Skeletal muscle satellite cell (primary cell): ENCODE measurements around the gene SLC9C1.

Source experiments
- H3K27me3 ChIP-seq: 2 replicates; pipeline ENCODE4 v1.7.0; 2013; ENCODE audit warnings: low read length; ENCODE audit not compliant: control insufficient read depth, insufficient read depth
- H3K36me3 ChIP-seq: 2 replicates; pipeline ENCODE4 v1.7.0; 2013; ENCODE audit warnings: mild to moderate bottlenecking, control low read depth, low read length; ENCODE audit not compliant: insufficient read depth
- H3K4me1 ChIP-seq: 2 replicates; pipeline ENCODE4 v1.7.0; 2013; ENCODE audit warnings: low read length; ENCODE audit not compliant: control insufficient read depth, insufficient read depth
- H3K4me2 ChIP-seq: 2 replicates; pipeline ENCODE4 v1.7.0; 2013; ENCODE audit warnings: mild to moderate bottlenecking, low read length
- H3K4me3 ChIP-seq: 2 replicates; pipeline ENCODE4 v1.7.0; 2013; ENCODE audit warnings: low read length
- H3K9ac ChIP-seq: 2 replicates; pipeline ENCODE4 v1.7.0; 2013; ENCODE audit warnings: mild to moderate bottlenecking, low read depth, low read length, moderate library complexity
- H3K9me3 ChIP-seq: replicated peaks from 2 replicates; pipeline ENCODE4 v1.7.0; 2013; ENCODE audit warnings: mild to moderate bottlenecking, control low read depth, low read length

Gene SLC9C1

DNA sequence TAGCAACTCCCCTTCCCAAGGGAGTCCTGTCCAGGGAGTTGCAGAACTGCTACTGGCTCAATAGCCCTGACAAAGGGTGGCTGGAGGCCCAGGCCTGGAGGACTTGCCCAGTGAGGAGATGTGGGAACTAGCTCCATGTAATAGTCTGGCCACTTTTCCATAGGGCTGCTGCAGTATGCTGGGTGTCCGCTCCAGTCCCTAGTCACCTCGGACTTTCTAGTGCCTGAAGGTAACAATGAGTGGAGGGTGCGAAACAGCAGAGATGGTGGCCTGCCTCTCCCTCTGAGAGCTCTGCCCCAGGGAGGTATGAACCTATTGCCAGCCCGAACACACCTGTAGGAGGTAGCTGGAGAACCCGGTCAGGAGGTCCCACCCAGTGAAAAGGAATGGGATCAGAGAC lies 119.0 kb downstream of the SLC9C1 start:
- H3K27me3 ChIP-seq, result no peaks in the 10 kb centered on the region
- no peaks in the 10 kb centered on the region for H3K9me3 ChIP-seq
- no peaks in the 10 kb centered on the region for H3K4me1 ChIP-seq
- H3K9ac ChIP-seq, result no peak overlapping the region
- no peaks in the 10 kb centered on the region for H3K36me3 ChIP-seq
- no peak overlapping the region for H3K4me3 ChIP-seq
- no peak overlapping the region for H3K4me2 ChIP-seq

DNA sequence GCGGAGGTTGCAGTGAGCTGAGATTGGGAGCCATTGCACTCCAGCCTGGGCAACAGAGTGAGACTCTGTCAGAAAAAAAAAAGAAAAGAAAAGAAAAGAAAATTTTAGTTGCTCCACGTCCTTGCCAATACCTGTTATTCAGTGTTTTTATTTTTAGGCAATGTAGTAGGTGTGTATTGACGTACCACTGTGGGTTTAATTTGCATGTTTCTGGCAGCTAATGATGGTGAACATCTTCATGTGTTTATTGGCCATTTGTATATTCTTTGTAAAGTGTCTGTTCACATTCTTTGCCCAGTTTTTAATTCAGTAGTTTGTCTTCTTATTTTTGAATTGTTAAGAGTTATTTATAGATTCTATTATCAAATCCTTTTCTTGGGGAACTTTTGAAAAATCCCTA lies 122.9 kb downstream of the SLC9C1 start:
- H3K4me3 ChIP-seq, result no peak overlapping the region
- no peaks in the 10 kb centered on the region for H3K27me3 ChIP-seq
- no peak overlapping the region for H3K9ac ChIP-seq
- H3K36me3 ChIP-seq, result no peaks in the 10 kb centered on the region
- no peaks in the 10 kb centered on the region for H3K4me1 ChIP-seq
- H3K4me2 ChIP-seq, result no peak overlapping the region
- no peaks in the 10 kb centered on the region for H3K9me3 ChIP-seq

DNA sequence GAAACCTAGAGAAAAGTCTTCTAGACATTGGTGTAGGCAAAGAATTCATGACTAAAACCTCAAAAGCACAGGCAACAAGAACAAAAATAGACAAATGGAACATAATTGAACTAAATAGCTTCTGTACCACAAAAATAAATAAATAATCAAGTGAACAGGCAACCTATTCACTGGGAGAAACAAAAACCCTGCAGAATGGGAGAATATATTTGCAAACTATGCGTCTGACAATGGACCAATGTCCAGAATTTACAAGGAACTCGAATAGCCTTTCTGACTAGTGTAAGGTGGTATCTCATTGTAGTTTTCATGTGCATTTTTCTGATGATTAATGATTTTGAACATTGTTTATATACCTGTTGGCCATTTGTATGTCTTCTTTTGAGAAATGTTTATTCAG lies 124.0 kb downstream of the SLC9C1 start:
- Histone ChIP-seq H3K36me3 (no peaks in the 10 kb centered on the region), H3K4me3 (no peak overlapping the region), H3K9me3 (no peaks in the 10 kb centered on the region), H3K4me2 (no peak overlapping the region), H3K27me3 (no peaks in the 10 kb centered on the region), H3K4me1 (no peaks in the 10 kb centered on the region), H3K9ac (no peak overlapping the region)

DNA sequence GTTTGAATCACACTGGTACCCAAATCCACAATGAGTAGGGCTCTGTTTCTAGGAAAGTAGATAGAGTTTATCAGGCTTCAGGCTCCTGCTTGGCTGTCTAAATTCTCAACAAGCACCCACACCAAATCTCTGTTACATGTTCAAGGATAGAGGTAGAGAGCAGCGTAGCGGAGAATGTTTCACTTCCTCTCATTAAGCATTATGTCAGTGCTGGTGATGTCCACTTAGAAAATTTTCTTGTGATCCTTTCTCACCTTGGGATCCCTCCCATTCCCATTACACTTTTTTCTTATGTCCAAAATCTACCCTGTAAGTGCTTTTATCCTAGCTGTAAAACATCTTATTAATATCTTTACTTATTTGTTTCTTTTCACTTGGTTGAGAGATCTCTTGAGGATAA lies 126.3 kb downstream of the SLC9C1 start:
- no peak overlapping the region for H3K4me3 ChIP-seq
- H3K36me3 ChIP-seq, result no peaks in the 10 kb centered on the region
- H3K4me1 ChIP-seq, result no peaks in the 10 kb centered on the region
- no peaks in the 10 kb centered on the region for H3K27me3 ChIP-seq
- no peak overlapping the region for H3K9ac ChIP-seq
- no peaks in the 10 kb centered on the region for H3K9me3 ChIP-seq
- H3K4me2 ChIP-seq, result no peak overlapping the region

DNA sequence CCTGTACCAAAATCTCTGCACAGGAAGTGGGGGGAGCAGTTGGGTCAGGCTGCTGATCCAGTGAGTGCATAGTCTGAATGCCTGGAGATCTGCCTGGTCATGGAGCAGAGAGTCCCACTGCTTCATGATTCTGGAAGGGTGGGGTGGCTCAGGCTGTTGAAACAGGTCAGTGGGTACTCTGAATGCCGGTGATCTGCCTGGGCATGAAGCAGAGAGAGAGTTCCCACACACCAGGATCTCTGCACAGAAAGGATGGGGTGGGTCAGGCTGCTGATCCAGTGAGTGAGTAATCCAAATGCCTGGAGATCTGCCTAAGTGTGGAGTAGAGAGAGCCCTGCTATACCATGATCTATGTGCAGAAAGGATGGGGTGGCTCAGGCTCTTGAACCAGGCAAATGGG lies 144.9 kb downstream of the SLC9C1 start:
- Histone ChIP-seq H3K27me3 (no peaks in the 10 kb centered on the region), H3K4me3 (no peak overlapping the region), H3K36me3 (no peaks in the 10 kb centered on the region), H3K4me1 (no peaks in the 10 kb centered on the region), H3K4me2 (no peak overlapping the region), H3K9me3 (no peaks in the 10 kb centered on the region), H3K9ac (no peak overlapping the region)

DNA sequence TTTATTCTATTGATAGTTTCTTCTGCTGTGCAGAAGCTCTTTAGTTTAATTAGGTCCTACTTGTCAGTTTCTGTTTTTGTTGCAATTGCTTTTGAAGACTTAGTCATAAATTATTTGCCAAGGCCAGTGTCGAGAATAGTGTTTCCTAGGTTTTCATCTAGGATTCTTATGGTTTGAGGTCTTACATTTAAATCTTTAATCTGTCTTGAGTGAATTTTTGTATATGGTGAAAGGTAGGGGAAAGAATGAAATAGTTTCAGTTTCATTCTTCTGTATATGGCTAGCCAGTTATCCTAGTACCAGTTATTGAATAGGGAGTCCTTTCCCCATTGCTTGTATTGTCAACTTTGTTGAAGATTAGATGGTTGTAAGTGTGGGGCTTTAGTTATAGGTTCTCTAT lies 150.3 kb downstream of the SLC9C1 start:
- Histone ChIP-seq H3K9me3 (no peaks in the 10 kb centered on the region), H3K36me3 (no peaks in the 10 kb centered on the region), H3K27me3 (no peaks in the 10 kb centered on the region), H3K4me2 (no peak overlapping the region), H3K9ac (no peak overlapping the region), H3K4me3 (no peak overlapping the region), H3K4me1 (no peaks in the 10 kb centered on the region)

DNA sequence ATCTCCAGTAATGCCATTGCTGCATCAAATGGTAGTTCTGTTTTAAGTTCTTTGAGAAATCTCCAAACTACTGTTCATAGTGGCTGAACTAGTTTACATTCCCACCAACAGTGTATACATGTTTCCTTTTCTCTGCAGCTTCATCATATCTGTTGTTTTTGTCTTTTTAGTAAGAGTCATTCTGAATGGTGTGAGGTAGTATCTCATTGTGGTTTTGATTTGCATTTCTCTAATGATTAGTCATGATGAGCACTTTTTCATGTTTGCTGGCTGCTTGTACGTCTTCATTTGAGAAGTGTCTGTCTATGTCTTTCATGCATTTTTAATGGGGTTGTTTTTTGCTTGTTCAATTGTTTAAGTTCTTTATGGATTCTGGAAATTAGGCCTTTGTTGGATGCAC lies 150.8 kb downstream of the SLC9C1 start:
- no peak overlapping the region for H3K4me3 ChIP-seq
- no peaks in the 10 kb centered on the region for H3K4me1 ChIP-seq
- H3K27me3 ChIP-seq, result no peaks in the 10 kb centered on the region
- no peaks in the 10 kb centered on the region for H3K36me3 ChIP-seq
- no peak overlapping the region for H3K9ac ChIP-seq
- H3K4me2 ChIP-seq, result no peak overlapping the region
- no peaks in the 10 kb centered on the region for H3K9me3 ChIP-seq

DNA sequence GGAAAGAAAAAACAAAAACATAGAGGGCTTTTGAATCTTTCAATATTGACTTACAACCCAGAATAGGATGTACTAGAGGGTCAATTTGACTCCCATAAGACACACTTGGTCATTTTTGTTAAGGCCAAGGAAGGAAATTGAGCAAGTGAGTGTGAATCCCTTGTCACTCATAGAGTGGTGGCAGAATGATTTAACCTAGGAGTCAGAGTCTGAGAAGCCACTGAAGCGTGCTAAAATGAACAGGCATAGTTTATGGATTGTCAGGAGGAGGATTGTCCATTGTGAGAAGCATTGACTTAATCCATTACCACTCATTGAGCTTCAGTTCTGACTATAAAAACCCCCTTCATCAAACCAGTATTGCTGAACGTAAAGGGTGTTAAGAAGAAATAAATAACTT lies 152.7 kb downstream of the SLC9C1 start:
- no peak overlapping the region for H3K4me3 ChIP-seq
- no peak overlapping the region for H3K4me2 ChIP-seq
- no peak overlapping the region for H3K9ac ChIP-seq
- H3K9me3 ChIP-seq, result no peaks in the 10 kb centered on the region
- H3K4me1 ChIP-seq, result no peaks in the 10 kb centered on the region
- H3K36me3 ChIP-seq, result no peaks in the 10 kb centered on the region
- no peaks in the 10 kb centered on the region for H3K27me3 ChIP-seq

DNA sequence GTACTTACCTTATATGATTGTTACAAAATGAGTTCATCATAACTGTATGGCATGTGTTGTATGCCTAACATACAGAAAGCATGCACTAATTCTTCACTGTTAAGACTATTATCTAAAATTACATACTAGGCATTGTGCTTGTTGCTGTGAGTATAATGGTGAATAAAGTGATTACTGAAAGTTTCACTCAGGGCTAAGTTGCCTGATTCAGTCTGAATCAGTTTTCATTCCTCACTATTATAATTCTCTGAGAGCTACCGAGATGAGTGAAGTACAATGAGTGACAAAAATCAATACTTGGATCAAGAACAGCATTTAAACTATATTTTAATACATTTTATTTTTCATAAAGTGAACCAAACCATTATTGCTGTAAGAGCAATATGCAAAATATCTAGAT lies 153.4 kb downstream of the SLC9C1 start:
- no peaks in the 10 kb centered on the region for H3K27me3 ChIP-seq
- no peak overlapping the region for H3K9ac ChIP-seq
- no peaks in the 10 kb centered on the region for H3K36me3 ChIP-seq
- no peaks in the 10 kb centered on the region for H3K4me1 ChIP-seq
- no peaks in the 10 kb centered on the region for H3K9me3 ChIP-seq
- no peak overlapping the region for H3K4me2 ChIP-seq
- no peak overlapping the region for H3K4me3 ChIP-seq

DNA sequence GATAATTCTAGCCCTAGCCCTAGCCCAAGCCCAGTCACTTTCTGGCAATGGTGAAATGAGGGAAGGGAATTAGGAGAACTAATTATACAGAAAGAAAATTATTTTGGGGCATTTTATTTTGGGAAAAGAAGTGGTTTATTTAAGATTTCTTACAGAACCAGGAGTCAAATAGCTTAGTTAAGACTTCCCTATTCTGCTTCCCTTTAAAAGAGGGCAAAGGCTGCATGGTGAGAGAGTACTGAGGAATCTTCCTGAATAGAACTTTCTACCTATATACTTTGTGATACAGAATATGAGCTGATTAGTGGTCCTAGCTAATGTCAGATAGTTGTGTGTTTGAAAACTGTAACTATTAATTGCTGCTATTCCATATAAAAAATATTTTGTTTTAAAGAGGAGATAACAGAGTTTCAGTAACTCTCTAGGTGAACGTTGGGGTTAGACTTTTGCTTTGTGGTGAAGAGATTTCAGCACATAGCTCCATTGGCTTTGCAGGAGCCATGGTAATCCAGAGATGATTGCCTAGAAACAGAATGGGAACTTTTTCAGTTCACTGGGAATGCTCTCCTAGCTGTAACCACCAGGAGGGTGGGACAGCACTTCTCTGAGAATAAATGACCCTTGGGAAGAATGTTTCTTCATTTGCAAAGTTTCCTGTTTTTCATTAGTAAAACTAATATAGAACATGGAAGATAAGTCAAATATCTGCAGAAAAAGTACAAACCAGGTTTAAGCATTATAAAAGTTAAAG lies 155.6 kb downstream of the SLC9C1 start:
- H3K9ac ChIP-seq, result no peak overlapping the region
- H3K4me3 ChIP-seq, result no peak overlapping the region
- H3K9me3 ChIP-seq, result no peaks in the 10 kb centered on the region
- no peaks in the 10 kb centered on the region for H3K27me3 ChIP-seq
- H3K36me3 ChIP-seq, result no peaks in the 10 kb centered on the region
- no peak overlapping the region for H3K4me2 ChIP-seq
- H3K4me1 ChIP-seq, result no peaks in the 10 kb centered on the region

DNA sequence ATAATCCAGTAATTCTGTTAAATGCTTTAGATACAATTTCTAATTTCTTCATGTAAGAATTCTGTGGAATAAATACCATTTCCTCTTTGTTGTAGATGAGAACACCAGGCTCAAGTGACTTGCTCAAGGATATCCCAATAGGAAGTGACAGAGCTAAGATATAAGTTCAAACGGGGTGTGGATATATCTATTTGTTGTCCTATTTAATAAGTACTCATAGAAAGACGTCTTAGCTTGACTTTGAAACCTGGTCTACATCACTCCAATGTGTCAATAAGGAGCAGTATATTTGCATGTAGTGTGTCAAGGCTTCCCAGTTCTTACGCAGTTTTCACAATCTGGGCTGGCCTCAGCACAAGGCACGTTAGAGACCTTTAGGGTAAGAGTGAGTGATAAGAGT lies 156.2 kb downstream of the SLC9C1 start:
- H3K4me2 ChIP-seq, result no peak overlapping the region
- no peaks in the 10 kb centered on the region for H3K36me3 ChIP-seq
- no peaks in the 10 kb centered on the region for H3K4me1 ChIP-seq
- no peak overlapping the region for H3K4me3 ChIP-seq
- no peak overlapping the region for H3K9ac ChIP-seq
- no peaks in the 10 kb centered on the region for H3K9me3 ChIP-seq
- H3K27me3 ChIP-seq, result no peaks in the 10 kb centered on the region

DNA sequence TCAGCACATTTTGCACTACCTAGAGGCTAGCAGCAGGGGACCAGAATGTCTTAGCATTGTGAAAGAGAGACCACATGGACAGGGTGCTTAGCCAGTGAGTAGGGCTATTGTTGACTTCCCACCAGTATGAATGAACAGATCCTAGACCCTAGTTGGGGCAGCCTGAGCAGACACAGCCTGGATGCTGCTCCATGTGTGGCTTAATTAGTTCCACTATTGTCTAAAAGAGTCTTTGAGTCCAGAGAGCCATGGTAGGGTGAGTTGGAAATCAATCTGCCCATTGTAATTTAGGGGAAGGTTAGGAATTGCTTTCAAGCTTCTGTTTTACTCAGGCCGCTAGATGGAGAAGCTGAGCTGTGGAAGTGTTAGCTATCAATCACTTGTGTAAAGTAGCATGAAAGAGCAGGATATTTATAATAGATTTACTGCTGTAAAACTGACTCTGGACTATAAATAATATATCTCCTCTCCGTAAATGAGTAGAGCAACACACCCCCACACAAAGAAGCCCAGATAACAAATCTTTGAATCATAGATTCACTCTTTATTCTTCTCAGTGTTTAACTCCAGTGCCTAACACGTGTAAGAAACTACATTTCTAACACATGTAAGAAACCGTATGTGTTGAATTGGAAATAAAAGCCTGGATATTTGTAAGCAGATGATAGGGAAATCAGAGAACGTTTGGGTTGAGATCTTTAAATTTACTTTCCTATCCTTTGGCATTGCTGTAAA lies 156.9 kb downstream of the SLC9C1 start:
- H3K36me3 ChIP-seq, result no peaks in the 10 kb centered on the region

More for the DNA sequence above, 156.9 kb downstream of the SLC9C1 start:
- Histone ChIP-seq H3K4me2 (no peak overlapping the region), H3K4me3 (no peak overlapping the region), H3K4me1 (no peaks in the 10 kb centered on the region), H3K27me3 (no peaks in the 10 kb centered on the region), H3K9ac (no peak overlapping the region), H3K9me3 (no peaks in the 10 kb centered on the region)
